Heart left ventricle (tissue), 13 donors: ENCODE measurements around the gene RNF43.

ENCODE experiments used
- CTCF ChIP-seq, 12 donors: fragments of 200-600 bp; sonication (generic) in 4 of 12; IDR thresholded peaks; one replicate each; pipeline versions ENCODE4 v1.5.0 to v1.8.0; 2018 to 2022; ENCODE audit warnings: antibody characterized with exemption in 12 of 12, mild to moderate bottlenecking in 5 of 12
- POLR2A ChIP-seq, 2 donors: fragments of 450-650 bp; IDR thresholded peaks; one replicate each; pipeline ENCODE4 v1.6.1; 2017; ENCODE audit warnings: antibody characterized with exemption in 2 of 2, mild to moderate bottlenecking in 2 of 2, moderate library complexity in 2 of 2
- donor health status: ischemic (EF 13 %, LVEDD 7.1; RV severe dilation, severe dysfunction).
- donor health status: DM: no; HTN: yes; CAD: no.
- donor health status: DM: no; HTN: no; CAD: no.
- donor health status: ischemic (EF 25% LVEDD 6.9; RV normal size, moderate dysfunction).
- donor health status: ischemic (EF 25% LVEDD 5.7; RV mildly dilated, moderate dysfunction).
- donor health status: ischemic (EF 35%, LVEDD 5.7; RV mildly dilated, moderate dysfunction).
- donor health status: nonischemic (EF 11% LVEDD 7.7; RV severe dilation, severe dysfunction).
- donor health status: DM: yes; HTN: yes; CAD: no.
- donor health status: PGD.
- donor health status: ischemic (EF 29% LVEDD 5.4; RV normal size, mild dysfunction).
- donor health status: nonischemic (EF 23%, LVEDD 6.1; RV moderate dilation, normal function).

- TF ChIP-seq CTCF (IDR thresholded peaks at IDR 0.05) = no peak
- TF ChIP-seq POLR2A (IDR thresholded peaks at IDR 0.05) = no peak
Observed at GRCh38 chr17:58386708-58387107, 30.6 kb downstream of the RNF43 start.
